WTC11 (cell line): ENCODE data around the gene USH1C.

Experiments used
- ATF2 ChIP-seq: sonication (generic); formaldehyde crosslinking; IDR thresholded peaks from 2 replicates; pipeline ENCODE4 v1.8.1; 2022; ENCODE audit warnings: low read depth, missing genetic modification reagents, borderline replicate concordance
- ATF3 ChIP-seq: sonication (generic); formaldehyde crosslinking; conservative IDR thresholded peaks from 2 replicates; pipeline ENCODE4 v1.8.1; 2022; ENCODE audit warnings: mild to moderate bottlenecking, missing genetic modification reagents
- CTCF ChIP-seq: fragments of 200-600 bp; IDR thresholded peaks from 2 replicates; pipeline ENCODE4 v1.8.0; 2022; ENCODE audit warnings: antibody characterized with exemption
- ELF4 ChIP-seq: sonication (generic); formaldehyde crosslinking; IDR thresholded peaks from 2 replicates; pipeline ENCODE4 v1.8.1; 2022; ENCODE audit warnings: low read depth, mild to moderate bottlenecking, moderate library complexity, missing genetic modification reagents
- FOXJ3 ChIP-seq: sonication (generic); formaldehyde crosslinking; IDR thresholded peaks from 2 replicates; pipeline ENCODE4 v1.9.0; 2021; ENCODE audit warnings: missing genetic modification reagents, mild to moderate bottlenecking, borderline replicate concordance
- JUN ChIP-seq: sonication (generic); formaldehyde crosslinking; IDR thresholded peaks from 2 replicates; pipeline ENCODE4 v1.8.0; 2023; ENCODE audit warnings: mild to moderate bottlenecking, missing genetic modification reagents
- PRRX2 ChIP-seq: fragments of 250-450 bp; sonication (Bioruptor Pico); IDR thresholded peaks from 2 replicates; pipeline ENCODE4 v1.8.0; 2021; ENCODE audit warnings: mild to moderate bottlenecking
- SP1 ChIP-seq: sonication (generic); formaldehyde crosslinking; conservative IDR thresholded peaks from 2 replicates; pipeline ENCODE4 v1.8.1; 2022; ENCODE audit warnings: missing genetic modification reagents
- USF2 ChIP-seq: sonication (generic); formaldehyde crosslinking; IDR thresholded peaks from 2 replicates; pipeline ENCODE4 v1.8.1; 2023; ENCODE audit warnings: mild to moderate bottlenecking, missing genetic modification reagents, moderate library complexity
- ZNF232 ChIP-seq: sonication (generic); formaldehyde crosslinking; IDR thresholded peaks from 2 replicates; pipeline ENCODE4 v1.8.0; 2022; ENCODE audit warnings: mild to moderate bottlenecking, missing genetic modification reagents
- TF ChIP-seq, protein P1 (sequence below): sonication (generic); formaldehyde crosslinking; IDR thresholded peaks from 2 replicates; pipeline ENCODE4 v1.8.0; 2022; ENCODE audit warnings: mild to moderate bottlenecking, missing genetic modification reagents
- TF ChIP-seq, protein P2 (sequence below): sonication (generic); formaldehyde crosslinking; IDR thresholded peaks from 2 replicates; pipeline ENCODE4 v1.8.0; 2022; ENCODE audit warnings: mild to moderate bottlenecking, missing genetic modification reagents
- TF ChIP-seq, protein P3 (sequence below): sonication (generic); formaldehyde crosslinking; IDR thresholded peaks from 2 replicates; pipeline ENCODE4 v1.8.1; 2022; ENCODE audit warnings: mild to moderate bottlenecking, missing genetic modification reagents, moderate library complexity, borderline replicate concordance
- TF ChIP-seq, protein P4 (sequence below): sonication (generic); formaldehyde crosslinking; IDR thresholded peaks from 2 replicates; pipeline ENCODE4 v1.8.0; 2022; ENCODE audit warnings: missing genetic modification reagents

DNA sequence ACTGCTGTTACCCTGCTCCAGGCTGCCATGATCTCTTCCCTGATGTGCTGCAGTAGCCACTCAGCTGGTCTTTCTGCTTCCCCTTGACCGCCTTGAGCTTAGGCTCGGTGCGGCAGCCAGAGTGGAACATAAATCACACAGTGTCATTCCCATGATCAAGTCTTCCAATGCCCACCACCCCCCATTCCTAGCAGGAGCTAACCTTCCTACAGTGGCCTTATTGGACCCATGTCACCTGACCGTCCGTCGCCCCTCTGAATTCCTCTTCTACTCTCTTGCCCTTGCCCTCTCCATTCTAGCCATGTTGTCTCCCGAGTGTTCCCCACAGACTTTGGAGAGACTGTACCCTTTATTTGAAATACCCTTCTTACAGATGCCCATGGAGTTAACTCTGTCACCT, 46.2 kb upstream of the USH1C start:
- no peak for TF ChIP-seq USF2
- TF ChIP-seq, protein P1, sequence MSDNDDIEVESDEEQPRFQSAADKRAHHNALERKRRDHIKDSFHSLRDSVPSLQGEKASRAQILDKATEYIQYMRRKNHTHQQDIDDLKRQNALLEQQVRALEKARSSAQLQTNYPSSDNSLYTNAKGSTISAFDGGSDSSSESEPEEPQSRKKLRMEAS (CRISPR knock-in tag): no peak
- TF ChIP-seq CTCF: no peak
- no peak for TF ChIP-seq SP1 (CRISPR knock-in tag)
- TF ChIP-seq ATF2 (CRISPR knock-in tag): no peak
- TF ChIP-seq, protein P2, sequence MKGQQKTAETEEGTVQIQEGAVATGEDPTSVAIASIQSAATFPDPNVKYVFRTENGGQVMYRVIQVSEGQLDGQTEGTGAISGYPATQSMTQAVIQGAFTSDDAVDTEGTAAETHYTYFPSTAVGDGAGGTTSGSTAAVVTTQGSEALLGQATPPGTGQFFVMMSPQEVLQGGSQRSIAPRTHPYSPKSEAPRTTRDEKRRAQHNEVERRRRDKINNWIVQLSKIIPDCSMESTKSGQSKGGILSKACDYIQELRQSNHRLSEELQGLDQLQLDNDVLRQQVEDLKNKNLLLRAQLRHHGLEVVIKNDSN (CRISPR knock-in tag): no peak
- no peak for TF ChIP-seq PRRX2 (CRISPR knock-in tag)
- no peak for TF ChIP-seq ELF4 (CRISPR knock-in tag)
- no peak for TF ChIP-seq JUN (CRISPR knock-in tag)
- TF ChIP-seq, protein P3, sequence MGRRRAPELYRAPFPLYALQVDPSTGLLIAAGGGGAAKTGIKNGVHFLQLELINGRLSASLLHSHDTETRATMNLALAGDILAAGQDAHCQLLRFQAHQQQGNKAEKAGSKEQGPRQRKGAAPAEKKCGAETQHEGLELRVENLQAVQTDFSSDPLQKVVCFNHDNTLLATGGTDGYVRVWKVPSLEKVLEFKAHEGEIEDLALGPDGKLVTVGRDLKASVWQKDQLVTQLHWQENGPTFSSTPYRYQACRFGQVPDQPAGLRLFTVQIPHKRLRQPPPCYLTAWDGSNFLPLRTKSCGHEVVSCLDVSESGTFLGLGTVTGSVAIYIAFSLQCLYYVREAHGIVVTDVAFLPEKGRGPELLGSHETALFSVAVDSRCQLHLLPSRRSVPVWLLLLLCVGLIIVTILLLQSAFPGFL (CRISPR knock-in tag): no peak
- no peak for TF ChIP-seq ATF3 (CRISPR knock-in tag)
- TF ChIP-seq FOXJ3 (CRISPR knock-in tag): no peak
- TF ChIP-seq, protein P4, sequence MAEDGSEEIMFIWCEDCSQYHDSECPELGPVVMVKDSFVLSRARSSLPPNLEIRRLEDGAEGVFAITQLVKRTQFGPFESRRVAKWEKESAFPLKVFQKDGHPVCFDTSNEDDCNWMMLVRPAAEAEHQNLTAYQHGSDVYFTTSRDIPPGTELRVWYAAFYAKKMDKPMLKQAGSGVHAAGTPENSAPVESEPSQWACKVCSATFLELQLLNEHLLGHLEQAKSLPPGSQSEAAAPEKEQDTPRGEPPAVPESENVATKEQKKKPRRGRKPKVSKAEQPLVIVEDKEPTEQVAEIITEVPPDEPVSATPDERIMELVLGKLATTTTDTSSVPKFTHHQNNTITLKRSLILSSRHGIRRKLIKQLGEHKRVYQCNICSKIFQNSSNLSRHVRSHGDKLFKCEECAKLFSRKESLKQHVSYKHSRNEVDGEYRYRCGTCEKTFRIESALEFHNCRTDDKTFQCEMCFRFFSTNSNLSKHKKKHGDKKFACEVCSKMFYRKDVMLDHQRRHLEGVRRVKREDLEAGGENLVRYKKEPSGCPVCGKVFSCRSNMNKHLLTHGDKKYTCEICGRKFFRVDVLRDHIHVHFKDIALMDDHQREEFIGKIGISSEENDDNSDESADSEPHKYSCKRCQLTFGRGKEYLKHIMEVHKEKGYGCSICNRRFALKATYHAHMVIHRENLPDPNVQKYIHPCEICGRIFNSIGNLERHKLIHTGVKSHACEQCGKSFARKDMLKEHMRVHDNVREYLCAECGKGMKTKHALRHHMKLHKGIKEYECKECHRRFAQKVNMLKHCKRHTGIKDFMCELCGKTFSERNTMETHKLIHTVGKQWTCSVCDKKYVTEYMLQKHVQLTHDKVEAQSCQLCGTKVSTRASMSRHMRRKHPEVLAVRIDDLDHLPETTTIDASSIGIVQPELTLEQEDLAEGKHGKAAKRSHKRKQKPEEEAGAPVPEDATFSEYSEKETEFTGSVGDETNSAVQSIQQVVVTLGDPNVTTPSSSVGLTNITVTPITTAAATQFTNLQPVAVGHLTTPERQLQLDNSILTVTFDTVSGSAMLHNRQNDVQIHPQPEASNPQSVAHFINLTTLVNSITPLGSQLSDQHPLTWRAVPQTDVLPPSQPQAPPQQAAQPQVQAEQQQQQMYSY (CRISPR knock-in tag): no peak
- TF ChIP-seq ZNF232 (CRISPR knock-in tag): no peak
